ENCODE measurements around the gene ADRA2C. TPM values are rescaled to one million over a fixed set of nuclear protein-coding genes. Genes with fewer than 3 reads are reported as not detected.

Gene ADRA2C
- polyA plus RNA-seq, 1 experiment, result not detected

DNA sequence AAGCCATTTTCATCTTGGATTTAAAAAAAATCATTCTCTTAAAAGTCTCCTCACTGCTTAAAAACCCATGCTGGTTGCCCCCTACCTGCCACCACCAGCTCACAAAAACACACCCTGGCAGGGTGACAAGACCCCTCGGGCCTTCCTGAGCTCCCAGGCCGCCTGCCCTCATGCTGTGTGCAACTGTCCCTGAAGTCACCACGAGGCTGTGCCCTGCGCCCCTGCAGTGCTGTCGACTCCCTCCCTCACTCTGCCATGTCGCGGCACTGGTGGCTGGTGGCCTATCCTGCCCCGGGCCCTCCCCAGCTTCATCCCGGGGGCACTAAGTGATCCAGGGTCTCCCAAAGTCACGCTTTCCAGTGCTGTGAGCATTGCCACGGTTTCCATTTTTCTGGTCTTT lies 46.3 kb upstream of the ADRA2C start:
- Histone ChIP-seq H3K27me3 (ENCODE audit: control insufficient read depth, insufficient read depth, low read length) (peaks cover 25% of the 10 kb centered on the region), H3K4me3 (ENCODE audit: low read depth, low read length) (no peak overlapping the region), H3K27ac (ENCODE audit: low read depth, low read length) (no peak overlapping the region), H3K9me3 (ENCODE audit: control insufficient read depth, insufficient read depth, low read length) (peaks cover 2% of the 10 kb centered on the region; the same call in 1 of the 2 replicates)
- no peak for DNase-seq (ENCODE audit: low read depth, low spot score)
- POLR2A ChIA-PET, result no interaction called here
- TF ChIP-seq CTCF (IDR thresholded peaks at IDR 0.05; ENCODE audit: low read depth, low read length), result no peak
- CTCF ChIA-PET, result no interaction called here

DNA sequence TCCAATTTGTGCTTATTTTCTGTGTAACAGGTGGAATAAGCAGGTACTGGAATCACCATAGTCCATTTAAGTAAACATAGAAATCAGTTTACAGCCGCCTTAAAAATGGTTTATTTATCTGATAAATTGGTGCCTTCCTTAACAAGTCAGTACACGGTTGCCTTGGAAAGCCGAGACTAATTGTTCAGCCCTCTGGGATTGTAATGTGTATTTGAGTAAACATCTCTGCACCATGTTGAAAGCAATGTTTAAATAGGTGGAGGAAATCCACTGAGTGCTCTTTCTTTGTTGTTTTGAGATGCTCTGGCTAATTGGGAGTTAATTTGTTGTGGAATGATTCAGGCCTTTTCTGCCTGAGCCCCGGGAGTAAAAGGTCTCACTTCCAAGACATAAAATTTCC lies 45.7 kb upstream of the ADRA2C start:
- H3K27ac ChIP-seq (ENCODE audit: low read depth, low read length), result no peak overlapping the region
- H3K4me3 ChIP-seq (ENCODE audit: low read depth, low read length), result no peak overlapping the region
- CTCF ChIA-PET, result no interaction called here
- POLR2A ChIA-PET, result no interaction called here
- no peak for DNase-seq (ENCODE audit: low read depth, low spot score)
- no peak for TF ChIP-seq CTCF (IDR thresholded peaks at IDR 0.05; ENCODE audit: low read depth, low read length)
- H3K9me3 ChIP-seq (ENCODE audit: control insufficient read depth, insufficient read depth, low read length), result peaks cover 2% of the 10 kb centered on the region; the same call in 1 of the 2 replicates
- H3K27me3 ChIP-seq (ENCODE audit: control insufficient read depth, insufficient read depth, low read length), result peaks cover 28% of the 10 kb centered on the region

DNA sequence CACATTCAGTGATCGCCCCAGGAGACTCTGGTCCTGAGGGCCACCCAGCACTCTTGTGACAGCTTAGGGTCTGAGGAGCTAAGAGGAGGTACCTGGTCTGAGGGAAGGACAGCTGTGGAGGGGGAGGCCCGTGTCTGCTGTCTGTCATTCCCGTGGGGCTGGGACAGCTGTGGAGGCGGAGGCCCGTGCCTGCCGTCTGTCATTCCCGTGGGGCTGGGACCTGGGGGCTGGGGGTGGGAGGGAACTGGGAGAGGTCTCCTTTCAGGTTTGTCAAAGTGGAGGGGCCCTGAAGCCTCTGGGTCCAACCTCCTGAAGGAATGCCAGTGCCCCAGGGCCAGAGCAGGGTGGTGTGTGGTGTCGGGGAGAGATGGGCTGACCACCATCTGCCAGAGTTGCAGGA lies 45.0 kb upstream of the ADRA2C start:
- TF ChIP-seq CTCF (IDR thresholded peaks at IDR 0.05; ENCODE audit: low read depth, low read length), result no peak
- no peak overlapping the region for H3K4me3 ChIP-seq (ENCODE audit: low read depth, low read length)
- POLR2A ChIA-PET, result no interaction called here
- CTCF ChIA-PET, result no interaction called here
- no peak overlapping the region for H3K27ac ChIP-seq (ENCODE audit: low read depth, low read length)
- peaks cover 2% of the 10 kb centered on the region; the same call in 1 of the 2 replicates for H3K9me3 ChIP-seq (ENCODE audit: control insufficient read depth, insufficient read depth, low read length)
- H3K27me3 ChIP-seq (ENCODE audit: control insufficient read depth, insufficient read depth, low read length), result peaks cover 28% of the 10 kb centered on the region
- DNase-seq (ENCODE audit: low read depth, low spot score), result no peak

GRCh38 chr4:3721627-3722026 lies 44.6 kb upstream of the ADRA2C start:
- no peak overlapping the region for H3K4me3 ChIP-seq (ENCODE audit: low read depth, low read length)
- ChIA-PET POLR2A (no interaction called here), CTCF (no interaction called here)
- peaks cover 2% of the 10 kb centered on the region; the same call in 1 of the 2 replicates for H3K9me3 ChIP-seq (ENCODE audit: control insufficient read depth, insufficient read depth, low read length)
- H3K27me3 ChIP-seq (ENCODE audit: control insufficient read depth, insufficient read depth, low read length), result peaks cover 28% of the 10 kb centered on the region
- DNase-seq (ENCODE audit: low read depth, low spot score), result no peak
- H3K27ac ChIP-seq (ENCODE audit: low read depth, low read length), result no peak overlapping the region
- no peak for TF ChIP-seq CTCF (IDR thresholded peaks at IDR 0.05; ENCODE audit: low read depth, low read length)

DNA sequence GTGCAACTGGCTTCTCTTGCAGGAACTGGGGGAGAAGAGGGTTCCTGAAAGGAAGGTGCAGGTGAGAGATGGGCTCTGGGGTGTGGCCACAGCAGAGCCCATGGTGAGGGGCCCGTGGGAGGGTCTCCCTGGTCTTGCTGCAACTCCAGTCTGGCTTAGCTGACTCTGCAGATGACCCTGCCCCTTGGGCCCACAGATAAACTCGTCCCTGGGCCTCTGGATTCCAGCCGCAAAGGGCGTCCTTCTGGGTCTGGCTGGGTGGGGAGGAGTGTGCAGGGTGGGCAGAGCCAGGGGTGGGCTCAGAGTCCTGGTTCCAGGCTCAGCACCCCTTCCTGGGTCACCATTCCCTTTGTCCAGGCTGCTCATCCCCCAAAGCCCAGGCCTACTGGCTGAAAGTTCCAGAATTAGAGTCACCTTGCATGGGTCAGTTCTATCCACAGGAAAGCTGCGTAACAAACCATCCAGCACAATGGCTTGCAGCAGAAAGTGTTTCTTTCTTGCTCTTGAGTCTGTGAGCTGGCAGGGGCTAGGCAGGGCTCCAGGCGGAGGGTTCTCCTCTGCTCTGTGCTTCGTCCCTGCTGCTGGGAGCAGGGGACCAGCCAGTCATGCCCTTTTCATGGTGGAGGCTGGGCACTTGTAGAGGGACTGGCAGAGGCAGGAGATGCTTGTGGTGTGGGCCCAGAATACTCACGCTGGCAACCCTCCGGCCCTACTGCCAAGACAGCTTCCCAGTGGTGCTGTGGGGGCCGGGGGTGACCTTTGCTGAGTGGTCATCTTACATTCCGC lies 43.5 kb upstream of the ADRA2C start:
- no peak for DNase-seq (ENCODE audit: low read depth, low spot score)
- Histone ChIP-seq H3K27me3 (ENCODE audit: control insufficient read depth, insufficient read depth, low read length) (peaks cover 27% of the 10 kb centered on the region), H3K27ac (ENCODE audit: low read depth, low read length) (no peak overlapping the region), H3K9me3 (ENCODE audit: control insufficient read depth, insufficient read depth, low read length) (peaks cover 2% of the 10 kb centered on the region; the same call in 1 of the 2 replicates), H3K4me3 (ENCODE audit: low read depth, low read length) (no peak overlapping the region)
- CTCF ChIA-PET, result no interaction called here
- POLR2A ChIA-PET, result no interaction called here
- TF ChIP-seq CTCF (IDR thresholded peaks at IDR 0.05; ENCODE audit: low read depth, low read length), result no peak

Measured in AG04450 (cell line).